RWPE1 (cell line): ENCODE data around the gene GNB1.
"Not testable (repeated sequence)": the region's sequence is repeated elsewhere in the genome, so short reads cannot be mapped to it uniquely, and the experiment has no call there.

Experiments
- CTCF ChIA-PET: fragments of 350-600 bp; sonication (Branson Sonifier 250); formaldehyde crosslinking; extraction: SDS; loops from one replicate; lab custom pipeline; 2021; lab: Yijun Ruan, JAX
- POLR2A ChIA-PET: fragments of 400-600 bp; formaldehyde crosslinking; extraction: SDS; loops from one replicate; lab custom pipeline; 2020; ENCODE audit warnings: antibody characterized with exemption; ENCODE audit not compliant: low non-redundant PET; lab: Yijun Ruan, JAX
- DNase-seq: peaks from one replicate; pipeline ENCODE4 v3.0.0; 2012; ENCODE audit warnings: low spot score
- H3K27ac ChIP-seq: fragments of 450-650 bp; 2 replicates; pipeline ENCODE4 v1.5.1; 2017
- TF ChIP-seq, protein P1 (sequence below): fragments of 450-650 bp; conservative IDR thresholded peaks from 2 replicates; pipeline ENCODE4 v1.5.1; 2017; ENCODE audit warnings: low read depth, mild to moderate bottlenecking

Gene GNB1

DNA sequence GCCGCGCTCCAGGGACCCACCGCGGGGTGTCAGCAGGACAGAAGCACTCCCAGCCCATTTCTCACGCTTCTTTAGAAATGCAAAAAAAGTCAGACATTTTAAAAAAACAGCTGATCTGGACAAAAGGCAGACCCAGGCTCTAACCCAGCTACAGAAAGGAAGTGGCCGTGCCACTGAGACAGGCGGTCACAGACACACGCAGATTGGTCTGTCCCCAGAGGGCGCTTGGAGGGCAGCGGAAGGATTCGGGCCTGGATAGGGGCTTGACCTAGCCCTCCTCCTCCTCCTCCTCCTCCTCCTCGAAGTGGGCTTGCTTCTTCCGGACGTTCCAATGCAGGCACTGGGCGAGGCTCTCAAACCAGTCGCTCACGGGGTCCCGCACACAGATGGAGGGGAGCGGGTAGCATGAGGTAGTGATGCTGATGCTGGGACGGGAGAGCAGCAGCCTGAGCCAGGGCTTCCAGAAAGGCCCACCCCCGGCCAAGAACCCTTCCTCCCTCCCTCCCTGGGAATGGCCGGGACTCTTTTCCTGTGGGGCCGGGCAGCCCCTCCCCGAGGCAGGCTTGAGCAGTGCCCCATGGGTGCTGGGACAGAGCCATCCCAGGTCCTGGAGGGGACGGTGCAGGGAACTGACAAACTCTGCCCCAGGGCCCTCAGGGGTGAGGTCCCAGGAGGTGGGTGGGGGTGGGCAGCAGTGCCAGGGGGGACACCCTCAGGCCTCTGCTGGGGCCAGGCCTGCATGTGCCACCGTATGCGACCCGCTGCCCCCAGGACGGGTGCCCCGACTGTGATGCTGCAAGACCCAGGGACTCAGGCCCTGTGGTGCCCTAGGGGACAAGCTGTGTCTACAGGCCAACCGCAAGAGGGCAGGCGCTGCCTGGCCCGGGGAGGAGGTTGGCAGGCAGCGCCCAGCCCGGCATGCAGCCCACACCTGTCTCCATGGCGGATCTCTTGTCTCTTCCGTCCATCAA, 138.0 kb downstream of the GNB1 start:
- ChIA-PET CTCF (no interaction called here), POLR2A (interaction anchor here (0.6 kb wide), 2 partner anchors 132 to 156 kb away, joined by 3 read pairs; no protein-coding TSS in a partner anchor)
- DNase-seq: no peak
- H3K27ac ChIP-seq: peak overlapping the region; percentile 42
- TF ChIP-seq, protein P1, sequence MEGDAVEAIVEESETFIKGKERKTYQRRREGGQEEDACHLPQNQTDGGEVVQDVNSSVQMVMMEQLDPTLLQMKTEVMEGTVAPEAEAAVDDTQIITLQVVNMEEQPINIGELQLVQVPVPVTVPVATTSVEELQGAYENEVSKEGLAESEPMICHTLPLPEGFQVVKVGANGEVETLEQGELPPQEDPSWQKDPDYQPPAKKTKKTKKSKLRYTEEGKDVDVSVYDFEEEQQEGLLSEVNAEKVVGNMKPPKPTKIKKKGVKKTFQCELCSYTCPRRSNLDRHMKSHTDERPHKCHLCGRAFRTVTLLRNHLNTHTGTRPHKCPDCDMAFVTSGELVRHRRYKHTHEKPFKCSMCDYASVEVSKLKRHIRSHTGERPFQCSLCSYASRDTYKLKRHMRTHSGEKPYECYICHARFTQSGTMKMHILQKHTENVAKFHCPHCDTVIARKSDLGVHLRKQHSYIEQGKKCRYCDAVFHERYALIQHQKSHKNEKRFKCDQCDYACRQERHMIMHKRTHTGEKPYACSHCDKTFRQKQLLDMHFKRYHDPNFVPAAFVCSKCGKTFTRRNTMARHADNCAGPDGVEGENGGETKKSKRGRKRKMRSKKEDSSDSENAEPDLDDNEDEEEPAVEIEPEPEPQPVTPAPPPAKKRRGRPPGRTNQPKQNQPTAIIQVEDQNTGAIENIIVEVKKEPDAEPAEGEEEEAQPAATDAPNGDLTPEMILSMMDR: no peak

DNA sequence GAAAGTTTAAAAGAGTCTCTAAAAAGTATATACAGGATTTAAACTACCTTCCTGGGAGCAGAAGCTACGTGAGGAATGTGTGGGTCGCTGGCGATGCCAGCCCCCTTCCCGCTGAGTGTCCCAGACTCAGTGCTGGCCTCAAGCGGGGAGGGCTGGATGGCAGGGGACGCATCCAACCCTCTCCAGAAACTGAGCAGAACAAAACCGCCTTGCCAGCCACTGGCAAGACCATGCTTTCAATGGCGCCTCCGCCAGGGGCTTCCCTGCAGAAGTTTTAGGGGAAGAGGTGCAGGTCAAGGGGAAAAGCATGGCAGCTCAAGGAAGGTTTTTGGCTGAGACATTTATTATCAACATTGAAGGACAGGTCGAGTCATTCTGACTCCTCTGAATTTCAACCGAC, 138.7 kb downstream of the GNB1 start:
- POLR2A ChIA-PET: interaction anchor here (0.6 kb wide), 1 partner anchor 157 kb away, joined by 3 read pairs; no protein-coding TSS in a partner anchor
- no peak for DNase-seq
- TF ChIP-seq, protein P1: no peak
- H3K27ac ChIP-seq: peak overlapping the region; percentile 42
- CTCF ChIA-PET: no interaction called here

DNA sequence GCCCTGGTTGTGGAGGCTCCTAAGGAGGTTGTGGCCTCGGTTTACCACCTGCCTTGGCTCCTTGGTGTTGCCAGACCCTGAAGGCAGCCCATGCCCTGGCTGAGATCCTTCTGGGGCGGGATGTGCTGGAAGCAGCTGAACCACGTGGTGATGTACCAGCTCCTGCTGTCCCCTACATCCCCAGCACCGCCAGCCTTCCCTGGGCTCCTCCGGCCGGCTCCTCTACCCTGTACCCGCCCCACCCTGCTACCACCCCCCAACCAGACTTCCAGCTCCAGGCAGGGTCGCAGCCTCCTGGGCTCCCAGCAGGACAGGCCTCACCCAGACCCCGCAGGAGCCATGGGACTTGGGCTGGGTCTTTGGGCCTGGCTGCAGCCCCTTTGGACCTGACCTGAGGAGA, 140.9 kb downstream of the GNB1 start:
- CTCF ChIA-PET, POLR2A ChIA-PET, H3K27ac ChIP-seq, DNase-seq: not testable (repeated sequence)

DNA sequence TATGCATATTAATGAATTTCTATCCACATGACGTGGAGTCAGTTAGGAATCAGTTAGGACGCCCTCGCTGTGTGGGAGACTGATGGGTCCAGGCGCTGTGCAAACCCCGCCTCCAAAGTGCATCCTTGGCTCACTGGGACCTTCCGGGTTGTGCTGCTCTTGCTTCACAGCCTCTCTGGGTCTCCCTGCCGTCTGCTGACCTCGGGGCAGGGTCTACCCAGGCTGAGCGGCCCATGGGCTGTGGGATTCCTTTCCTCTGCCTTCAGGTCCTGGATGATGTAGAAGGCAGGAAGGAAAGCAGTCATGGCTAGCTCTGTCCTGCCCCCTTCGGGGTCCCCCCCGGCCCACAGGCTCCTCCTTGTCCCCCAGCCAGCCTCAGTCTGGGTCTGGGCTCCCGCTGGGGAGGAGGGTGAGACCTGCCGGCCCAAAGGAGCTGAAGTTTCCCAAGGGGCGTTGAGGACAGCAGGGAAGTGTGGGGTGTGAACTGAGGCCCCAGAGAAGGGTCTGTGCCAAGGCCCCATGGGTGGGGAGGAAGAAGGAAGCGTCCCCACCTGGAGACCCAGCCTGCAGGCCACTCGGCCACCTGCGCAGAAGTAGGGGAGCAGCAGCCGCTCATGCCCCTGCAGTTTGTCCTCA, 142.1 kb downstream of the GNB1 start:
- CTCF ChIA-PET: no interaction called here
- POLR2A ChIA-PET: interaction anchor here (0.6 kb wide), 1 partner anchor 130 kb away, joined by 3 read pairs; no protein-coding TSS in a partner anchor
- TF ChIP-seq, protein P1: no peak
- peak overlapping the region; percentile 15 for H3K27ac ChIP-seq
- DNase-seq: no peak

DNA sequence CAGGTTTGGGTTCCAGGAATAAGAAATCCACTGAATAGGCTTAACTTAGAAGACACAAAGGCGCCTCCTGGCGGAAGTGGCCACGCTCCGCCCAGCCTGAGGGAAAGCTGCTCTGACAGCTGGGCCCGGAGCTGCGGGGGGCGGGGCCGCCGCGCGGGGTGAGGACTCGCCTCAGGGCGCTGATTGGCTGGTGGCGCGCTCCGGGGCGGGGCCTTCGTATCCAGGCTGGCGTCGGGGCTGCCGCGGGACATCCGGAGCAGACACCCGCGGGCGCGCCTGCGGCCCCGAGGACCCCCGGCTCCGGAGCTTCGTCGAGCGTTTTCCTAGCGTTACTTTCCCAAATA, 144.3 kb downstream of the GNB1 start:
- DNase-seq, CTCF ChIA-PET, POLR2A ChIA-PET: not testable (repeated sequence)
- peak overlapping the region; percentile 94 for H3K27ac ChIP-seq

DNA sequence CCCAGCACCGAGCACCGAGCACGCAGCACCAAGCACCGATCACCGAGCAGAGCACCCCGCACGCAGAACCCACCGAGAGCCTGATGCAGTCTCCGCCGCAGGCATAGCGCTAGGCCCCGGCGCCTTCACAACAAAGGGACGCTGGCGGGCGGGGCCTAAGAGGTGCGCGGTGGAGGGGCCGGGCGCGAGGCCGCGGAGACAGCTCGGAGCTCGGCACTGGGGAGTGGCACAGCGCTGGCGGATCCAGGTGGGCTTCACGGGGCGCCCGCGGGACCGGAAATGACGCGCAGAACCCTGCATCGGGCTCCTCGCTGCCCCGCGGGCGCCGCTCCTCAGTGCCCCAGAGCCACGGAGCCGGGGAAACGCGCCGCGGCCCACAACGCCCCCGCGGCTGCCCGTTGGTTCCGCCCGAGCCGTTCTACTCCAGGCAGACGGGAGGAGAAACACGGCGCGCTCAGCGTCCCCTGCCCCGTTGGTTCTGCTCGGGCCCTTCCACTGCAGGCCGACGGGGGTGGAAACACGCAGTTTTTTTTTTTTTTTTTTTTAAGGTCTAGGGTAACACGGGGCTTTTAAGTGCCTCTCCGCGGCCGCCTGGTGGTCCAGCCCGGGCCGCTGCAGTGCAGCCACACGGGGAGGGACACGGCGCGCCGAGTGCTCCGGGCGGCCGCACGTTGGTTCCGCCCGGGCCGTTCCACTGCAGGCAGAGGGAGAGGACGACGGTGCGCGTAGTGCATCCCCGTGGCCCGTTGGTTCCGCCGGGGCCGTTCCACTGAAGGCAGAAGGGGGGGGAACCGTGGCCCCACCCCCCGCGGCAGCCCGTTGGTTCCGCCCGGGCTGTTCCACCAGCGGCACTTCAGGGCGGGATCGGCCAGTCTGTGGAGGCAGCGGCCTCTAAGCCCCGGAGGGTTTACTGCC, 145.0 kb downstream of the GNB1 start:
- POLR2A ChIA-PET, CTCF ChIA-PET: not testable (repeated sequence)
- peak overlapping the region; percentile 94 for H3K27ac ChIP-seq
- peak; percentile 30 for DNase-seq

DNA sequence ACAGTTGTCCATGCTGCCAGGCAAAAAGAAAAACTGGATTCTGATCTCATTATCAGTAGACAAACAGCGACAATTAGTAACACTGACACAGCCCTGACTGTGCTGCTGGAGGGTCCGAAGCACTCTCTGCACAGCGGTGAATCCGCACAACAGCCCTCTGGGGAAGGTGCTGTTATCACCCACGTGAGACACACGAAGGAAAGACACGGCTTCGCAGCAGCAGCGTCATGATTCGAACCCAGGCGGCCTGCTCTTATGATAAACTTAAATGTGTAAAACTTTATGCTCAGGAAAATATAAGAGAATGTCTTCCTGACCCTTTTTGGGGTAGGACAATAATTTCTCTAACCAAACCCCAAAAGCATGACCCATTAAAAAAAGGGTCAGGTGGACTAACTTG, 148.4 kb downstream of the GNB1 start:
- DNase-seq, CTCF ChIA-PET, POLR2A ChIA-PET: not testable (repeated sequence)
- H3K27ac ChIP-seq: peak overlapping the region; percentile 92

DNA sequence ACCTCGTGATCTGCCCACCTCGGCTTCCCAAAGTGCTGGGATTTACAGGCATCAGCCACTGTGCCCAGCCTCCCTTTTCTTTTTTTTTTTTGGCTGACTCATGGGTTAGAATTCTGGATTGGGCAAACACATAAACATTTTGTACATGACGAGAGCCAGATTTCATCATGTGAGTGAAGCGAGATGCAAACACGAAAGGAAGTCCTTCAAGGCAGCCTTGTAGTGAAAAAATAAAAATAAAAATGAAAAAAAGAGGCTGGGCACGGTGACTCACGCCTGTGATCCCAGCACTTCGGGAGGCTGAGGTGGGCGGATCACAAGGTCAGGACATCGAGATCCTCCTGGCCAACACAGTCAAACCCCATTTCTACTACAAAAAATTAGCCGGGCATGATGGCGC, 149.9 kb downstream of the GNB1 start:
- CTCF ChIA-PET, POLR2A ChIA-PET: not testable (repeated sequence)
- H3K27ac ChIP-seq: peak overlapping the region; percentile 92
- peak; percentile 70 for DNase-seq

DNA sequence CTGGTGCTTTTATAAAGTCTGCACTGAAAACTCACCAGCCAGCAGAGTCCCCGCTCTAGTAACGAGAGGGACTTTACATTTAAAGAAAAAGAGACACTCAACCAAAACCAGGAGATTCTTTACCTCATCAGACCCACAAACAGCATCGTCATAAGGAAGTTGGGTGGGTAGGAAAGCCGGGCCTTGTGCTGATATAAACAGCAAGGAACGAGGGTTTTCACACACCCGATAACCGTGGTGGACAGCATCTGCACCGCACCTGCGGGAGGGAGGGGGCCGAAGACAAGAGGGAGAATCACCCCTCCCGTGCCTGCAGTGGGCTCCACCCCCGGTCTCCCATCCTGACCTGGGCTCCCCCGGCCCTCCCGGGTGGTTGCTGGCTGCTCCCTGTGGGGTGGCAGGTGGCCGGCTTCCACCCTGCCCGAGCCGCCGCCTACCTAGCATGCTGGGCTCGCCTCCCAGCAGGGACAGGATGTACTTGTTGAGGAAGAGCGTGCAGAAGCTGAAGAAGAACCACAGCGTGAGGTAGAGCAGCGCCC, 152.0 kb downstream of the GNB1 start:
- POLR2A ChIA-PET, H3K27ac ChIP-seq, DNase-seq, CTCF ChIA-PET: not testable (repeated sequence)

DNA sequence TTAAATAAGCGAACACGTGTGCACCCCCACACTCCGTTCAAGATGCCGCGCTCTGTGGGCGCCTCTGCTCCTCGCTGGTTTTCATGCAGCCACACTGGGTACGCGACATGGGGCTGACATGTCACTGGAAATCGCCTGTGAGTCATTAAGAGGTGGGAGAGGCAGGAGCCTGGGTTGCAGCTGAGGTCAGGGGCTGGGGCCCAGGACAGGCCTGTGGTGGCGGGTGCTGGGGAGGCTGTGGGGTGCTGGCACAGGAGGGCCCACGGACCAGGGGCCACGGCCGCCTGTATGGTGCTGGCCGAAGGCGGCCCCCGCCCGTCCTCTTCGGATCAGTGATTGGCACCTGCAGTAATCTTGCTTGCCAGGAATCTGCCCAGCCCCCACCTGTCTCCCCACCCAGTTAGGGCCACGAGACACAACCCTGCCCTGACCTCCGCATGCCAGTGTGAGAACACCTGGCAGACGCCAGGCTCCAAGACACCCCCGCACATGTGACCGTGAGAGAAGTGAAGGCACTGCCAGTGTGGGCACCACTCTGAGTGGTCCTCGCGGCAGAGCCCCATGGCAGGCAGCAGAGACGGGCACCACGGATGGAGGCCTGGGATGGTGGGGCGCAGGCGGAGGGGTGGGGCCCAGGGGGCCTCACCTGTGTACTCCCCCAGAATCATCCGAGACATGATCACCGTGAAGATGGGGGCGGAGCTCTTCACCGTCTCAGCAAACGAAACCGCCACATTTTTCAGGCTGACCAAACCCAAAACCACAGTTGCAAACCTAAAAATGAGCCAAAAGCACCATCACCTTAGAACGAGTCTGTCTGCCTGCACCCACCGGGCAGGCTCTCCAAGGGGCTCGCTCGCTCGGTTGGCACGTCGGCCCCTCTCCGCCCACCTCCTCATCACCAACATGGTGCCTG, 153.0 kb downstream of the GNB1 start:
- CTCF ChIA-PET, POLR2A ChIA-PET, DNase-seq, H3K27ac ChIP-seq: not testable (repeated sequence)
